Naive thymus-derived CD4-positive, alpha-beta T cell (primary cell): ENCODE data around the gene FNIP2. TPM values are rescaled to one million over a fixed set of nuclear protein-coding genes. Genes with fewer than 3 reads are reported as not detected.

Experiments used
- ATAC-seq: fragments of 150-1000 bp; cut with Tn5 transposase; 2 replicates; pipeline ENCODE4 v1.10.0; 2021; ENCODE audit warnings: mild to moderate bottlenecking, moderate library complexity
- CTCF ChIA-PET: fragments of 350-600 bp; sonication (Branson Sonifier 250); formaldehyde crosslinking; loops from one replicate; lab custom pipeline; 2021; ENCODE audit warnings: antibody characterized with exemption; lab: Charles Lee
- POLR2A ChIA-PET: fragments of 350-600 bp; sonication (Branson Sonifier 250); formaldehyde crosslinking; loops from one replicate; lab custom pipeline; 2021; ENCODE audit warnings: antibody characterized with exemption, inconsistent platforms; lab: Charles Lee
- DNase-seq, 9 donors: peaks; one replicate each; pipeline versions ENCODE4 v3.0.0 to v3.0.0-alpha.2; 2020 to 2022; ENCODE audit warnings: mixed read lengths in 1 of 9
- H3K27ac ChIP-seq: one replicate; pipeline ENCODE4 v1.7.0; 2013; ENCODE audit warnings: mild to moderate bottlenecking, low read depth, low read length, moderate library complexity
- H3K27me3 ChIP-seq, 2 donors: one replicate each; pipeline ENCODE4 v1.7.0; 2013; ENCODE audit warnings: low read length in 2 of 2, mild to moderate bottlenecking in 2 of 2, moderate library complexity in 2 of 2; ENCODE audit not compliant: control insufficient read depth in 2 of 2, insufficient read depth in 2 of 2
- H3K36me3 ChIP-seq, 3 experiments: 1 replicate in 2 of 3; 2 replicates in 1 of 3; pipeline ENCODE4 v1.7.0; 2013; ENCODE audit warnings: low read length in 3 of 3, mild to moderate bottlenecking in 3 of 3, moderate library complexity in 1 of 3; ENCODE audit not compliant: insufficient read depth in 3 of 3, control insufficient read depth in 2 of 3
- H3K4me1 ChIP-seq, 2 donors: one replicate each; pipeline ENCODE4 v1.7.0; 2013; ENCODE audit warnings: low read length in 2 of 2, mild to moderate bottlenecking in 2 of 2, moderate library complexity in 1 of 2; ENCODE audit not compliant: control insufficient read depth in 2 of 2, insufficient read depth in 2 of 2
- H3K4me3 ChIP-seq: 2 replicates; pipeline ENCODE4 v1.7.0; 2013; ENCODE audit warnings: mild to moderate bottlenecking, low read length
- H3K9me3 ChIP-seq, 3 experiments: 1 replicate in 2 of 3; 2 replicates in 1 of 3; pipeline ENCODE4 v1.7.0; 2013; ENCODE audit warnings: low read length in 3 of 3; ENCODE audit not compliant: control insufficient read depth in 2 of 3
- H3K27ac Mint-ChIP-seq, 9 donors: one replicate each; pipeline ENCODE4 v1.8.0; 2020 to 2022; ENCODE audit warnings: mixed read lengths in 9 of 9, mild to moderate bottlenecking in 8 of 9, moderate library complexity in 5 of 9, inconsistent platforms in 2 of 9
- H3K27me3 Mint-ChIP-seq, 5 donors: one replicate each; pipeline ENCODE4 v1.8.0; 2021 to 2022; ENCODE audit warnings: mixed read lengths in 5 of 5, mild to moderate bottlenecking in 1 of 5
- H3K36me3 Mint-ChIP-seq, 5 donors: one replicate each; pipeline ENCODE4 v1.8.0; 2020 to 2022; ENCODE audit warnings: mixed read lengths in 5 of 5, mild to moderate bottlenecking in 3 of 5, inconsistent platforms in 1 of 5
- H3K4me1 Mint-ChIP-seq, 7 donors: one replicate each; pipeline ENCODE4 v1.8.0; 2020 to 2022; ENCODE audit warnings: mixed read lengths in 7 of 7, mild to moderate bottlenecking in 3 of 7, inconsistent platforms in 1 of 7
- H3K4me3 Mint-ChIP-seq, 10 donors: one replicate each; pipeline ENCODE4 v1.8.0; 2020 to 2022; ENCODE audit warnings: mild to moderate bottlenecking in 10 of 10, mixed read lengths in 10 of 10, moderate library complexity in 6 of 10, inconsistent platforms in 2 of 10
- H3K9me3 Mint-ChIP-seq, 11 donors: one replicate each; pipeline ENCODE4 v1.8.0; 2020 to 2022; ENCODE audit warnings: mixed read lengths in 11 of 11, mild to moderate bottlenecking in 4 of 11, inconsistent platforms in 1 of 11, moderate library complexity in 1 of 11
- intact Hi-C, 2 donors: fragments of 100-400 bp; cut with micrococcal nuclease; formaldehyde crosslinking; loops; one replicate each; pipeline ENCODE4 v1.15.1; 2023
- polyA plus RNA-seq, 2 donors: library from polyadenylated mRNA; unstranded; fragments of 300-500 nt; fragmentation: Illumina TruSeq; gene quantifications; one replicate each; pipeline ENCODE4 v1.2.3, GENCODE V29; 2021
- total RNA-seq, 6 experiments: library from RNA in 5 of 6; stranded (reverse) in 5 of 6; gene quantifications; 1 replicate in 5 of 6; 2 replicates in 1 of 6; pipeline ENCODE4 v1.2.3 and lab custom pipeline; 2021 to 2026

Gene FNIP2
- total and polyA plus RNA-seq, 7 experiments from 2014 or later: 2.3 to 19.5 (median 10.4) TPM

DNA sequence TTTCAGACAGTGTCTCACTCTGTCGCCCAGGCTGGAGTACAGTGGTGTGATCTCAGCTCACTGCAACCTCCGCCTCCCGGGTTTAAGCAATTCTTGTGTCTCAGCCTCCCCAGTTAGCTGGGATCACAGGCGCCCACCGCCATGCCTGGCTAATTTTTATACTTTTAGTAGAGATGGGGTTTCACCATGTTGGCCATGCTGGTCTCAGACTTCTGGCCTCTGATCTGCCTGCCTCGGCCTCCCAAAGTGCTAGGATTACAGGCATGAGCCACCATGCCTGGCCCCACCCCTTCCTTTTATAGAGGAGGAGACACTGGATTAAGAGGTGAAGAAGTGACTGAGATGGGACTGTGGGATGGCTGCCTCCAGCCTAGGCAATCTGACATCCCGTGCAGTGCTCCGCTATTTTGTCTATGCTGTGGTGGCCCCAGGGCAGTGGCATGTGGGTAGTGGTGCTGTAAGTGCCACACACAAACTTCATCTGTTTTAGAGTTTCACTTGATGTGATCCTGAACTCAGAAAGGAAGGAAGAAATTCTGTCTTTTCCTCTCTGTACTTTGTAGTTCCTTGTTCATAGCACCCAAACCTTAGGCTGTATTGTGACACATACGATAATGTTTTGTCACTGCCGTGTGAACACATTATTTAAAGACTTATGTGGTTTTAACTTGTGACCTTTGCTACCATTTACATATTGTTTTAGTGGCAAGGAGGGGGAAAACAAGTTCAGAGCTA is 48.9 kb downstream of the FNIP2 start:
- intact Hi-C loops: loop anchor here in 1 of 2 donors (2.0 kb wide), 1 partner anchor 35 kb away; no protein-coding TSS in a partner anchor
- Mint-ChIP-seq H3K9me3 (no peaks in the 10 kb centered on the region), H3K27ac (peak overlapping the region in 1 of 9 donors; percentile 72), H3K4me3 (no peak overlapping the region), H3K4me1 (peaks cover 21 to 57% (median 26%) of the 10 kb centered on the region in 7 donors), H3K27me3 (no peaks in the 10 kb centered on the region), H3K36me3 (peaks cover 0 to 4% (median 0%) of the 10 kb centered on the region in 5 donors)
- Histone ChIP-seq H3K27ac (no peak overlapping the region), H3K27me3 (no peaks in the 10 kb centered on the region), H3K4me3 (no peak overlapping the region), H3K9me3 (no peaks in the 10 kb centered on the region), H3K36me3 (no peaks in the 10 kb centered on the region), H3K4me1 (peaks cover 0 to 7% of the 10 kb centered on the region in 2 donors)
- ChIA-PET POLR2A (no interaction called here), CTCF (no interaction called here)
- peak; percentile 81 for ATAC-seq
- DNase-seq: no peak

DNA sequence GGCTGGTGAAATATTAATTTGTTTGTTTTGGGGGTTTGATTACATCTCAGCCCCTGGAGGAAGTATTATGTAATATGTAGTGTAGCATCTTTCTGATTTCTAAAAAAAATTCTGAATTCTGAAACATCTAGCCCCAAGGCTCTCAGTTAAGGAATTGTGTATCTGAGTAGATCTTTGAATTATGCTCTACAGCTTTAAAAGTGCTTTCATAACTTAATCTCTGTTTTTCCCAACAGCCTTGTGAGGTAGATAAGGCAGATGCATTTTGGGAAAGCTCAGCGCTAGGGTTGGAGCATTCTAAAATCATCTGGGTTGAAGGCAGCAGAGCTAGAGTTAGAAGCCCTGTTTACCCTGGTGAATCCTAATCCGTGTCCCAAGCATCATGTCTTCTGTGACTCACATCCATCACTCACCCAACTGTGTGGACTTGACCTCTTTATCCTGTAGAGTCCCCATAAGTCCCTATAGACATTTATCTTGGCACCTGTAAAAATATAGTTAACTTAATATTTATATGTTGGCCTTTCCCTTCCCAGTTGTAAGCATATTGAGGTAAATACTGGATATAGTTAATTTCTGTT is 49.8 kb downstream of the FNIP2 start:
- Histone ChIP-seq H3K27me3 (no peaks in the 10 kb centered on the region), H3K36me3 (no peaks in the 10 kb centered on the region), H3K4me1 (peaks cover 0 to 7% of the 10 kb centered on the region in 2 donors), H3K4me3 (no peak overlapping the region), H3K27ac (no peak overlapping the region), H3K9me3 (no peaks in the 10 kb centered on the region)
- POLR2A ChIA-PET: no interaction called here
- no peak for ATAC-seq
- no peak overlapping the region for H3K4me3 Mint-ChIP-seq
- intact Hi-C loops: loop anchor here in 1 of 2 donors (2.0 kb wide), 1 partner anchor 36 kb away; no protein-coding TSS in a partner anchor
- no peaks in the 10 kb centered on the region for H3K27me3 Mint-ChIP-seq
- H3K27ac Mint-ChIP-seq: no peak overlapping the region
- no peak for DNase-seq
- no peaks in the 10 kb centered on the region for H3K9me3 Mint-ChIP-seq
- CTCF ChIA-PET: no interaction called here
- H3K36me3 Mint-ChIP-seq: peaks cover 0 to 3% (median 0%) of the 10 kb centered on the region in 5 donors
- H3K4me1 Mint-ChIP-seq: peaks cover 17 to 57% (median 26%) of the 10 kb centered on the region in 7 donors

GRCh38 chr4:158819942-158820786 is 51.3 kb downstream of the FNIP2 start:
- CTCF ChIA-PET: no interaction called here
- H3K27ac ChIP-seq: no peak overlapping the region
- H3K4me1 Mint-ChIP-seq: peaks cover 18 to 63% (median 30%) of the 10 kb centered on the region in 7 donors

DNA sequence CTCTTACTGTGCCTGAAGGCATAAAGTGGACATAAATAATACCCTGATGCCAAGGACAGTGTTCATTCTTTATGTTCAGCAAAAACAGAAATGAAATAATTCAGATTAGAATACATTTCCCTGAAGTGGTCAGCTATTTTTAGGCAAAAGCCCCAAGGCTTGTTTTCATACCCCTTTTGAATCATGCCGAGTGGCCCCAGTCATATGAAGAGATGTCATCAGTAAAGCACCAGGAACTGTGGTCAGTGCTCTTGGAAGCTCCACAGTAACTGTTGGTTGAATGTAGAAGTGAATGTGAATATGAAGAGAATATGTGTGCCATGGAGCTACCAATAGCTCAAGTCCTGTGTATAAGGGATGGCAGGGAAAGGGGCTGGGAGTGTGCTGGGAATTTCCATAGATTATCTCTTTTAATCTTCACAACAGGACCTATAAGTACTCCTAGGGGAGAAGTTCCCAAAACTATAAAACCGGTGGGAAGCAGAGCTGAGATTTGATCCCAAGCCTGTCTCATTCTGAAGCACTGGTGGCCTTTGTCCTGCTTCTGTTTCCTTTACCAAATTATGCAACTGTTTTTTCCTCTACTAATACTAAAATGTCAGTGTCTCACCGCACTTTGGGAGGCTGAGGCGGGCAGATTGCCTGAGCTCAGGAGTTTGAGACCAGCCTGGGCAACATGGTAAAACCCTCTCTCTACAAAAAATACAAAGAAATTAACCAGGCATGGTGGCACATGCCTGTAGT is 52.6 kb downstream of the FNIP2 start:
- DNase-seq: no peak
- peak overlapping the region in 2 of 9 donors; percentile 43 to 67 for H3K27ac Mint-ChIP-seq
- CTCF ChIA-PET: interaction anchor here (0.7 kb wide), 1 partner anchor 60 kb away, joined by 3 read pairs; no protein-coding TSS in a partner anchor

More at GRCh38 chr4:158819942-158820786, 51.3 kb downstream of the FNIP2 start:
- Mint-ChIP-seq H3K9me3 (no peaks in the 10 kb centered on the region), H3K4me3 (peak overlapping the region in 1 of 10 donors; percentile 2), H3K27ac (peak overlapping the region in 2 of 9 donors; percentile 2 to 34), H3K36me3 (peaks cover 0 to 5% (median 0%) of the 10 kb centered on the region in 5 donors), H3K27me3 (no peaks in the 10 kb centered on the region)
- intact Hi-C loops: loop anchor here in 1 of 2 donors (2.0 kb wide), 1 partner anchor 37 kb away; no protein-coding TSS in a partner anchor
- POLR2A ChIA-PET: no interaction called here
- no peak for ATAC-seq
- DNase-seq: no peak
- Histone ChIP-seq H3K9me3 (no peaks in the 10 kb centered on the region), H3K4me1 (peaks cover 0 to 7% of the 10 kb centered on the region in 2 donors), H3K27me3 (no peaks in the 10 kb centered on the region), H3K4me3 (no peak overlapping the region), H3K36me3 (no peaks in the 10 kb centered on the region)

DNA sequence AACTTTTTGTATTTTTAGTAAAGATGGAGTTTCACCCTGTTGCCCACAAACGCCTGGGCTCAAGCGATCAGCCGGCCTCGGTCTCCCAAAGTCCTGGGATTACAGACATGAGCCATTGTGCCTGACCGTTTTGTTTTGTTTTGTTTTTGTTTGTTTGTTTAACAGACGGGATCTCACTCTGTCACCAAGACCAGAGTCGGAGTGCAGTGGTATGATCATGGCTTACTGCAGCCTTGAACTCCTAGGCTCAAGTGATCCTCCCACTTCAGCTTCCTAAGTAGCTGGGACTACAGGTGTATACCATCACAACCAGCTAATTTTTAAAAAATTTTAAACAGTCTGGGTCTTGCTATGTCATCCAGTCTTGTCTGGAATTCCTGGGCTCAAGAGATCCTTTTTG is 53.5 kb downstream of the FNIP2 start:
- POLR2A ChIA-PET: interaction anchor here (0.6 kb wide), 1 partner anchor 61 kb away, joined by 3 read pairs; no protein-coding TSS in a partner anchor
- no peaks in the 10 kb centered on the region for H3K27me3 Mint-ChIP-seq
- H3K27ac Mint-ChIP-seq: no peak overlapping the region

More for the DNA sequence above, 52.6 kb downstream of the FNIP2 start:
- Mint-ChIP-seq H3K36me3 (peaks cover 0 to 5% (median 0%) of the 10 kb centered on the region in 5 donors), H3K4me1 (peaks cover 30 to 76% (median 42%) of the 10 kb centered on the region in 7 donors), H3K9me3 (no peaks in the 10 kb centered on the region), H3K4me3 (peak overlapping the region in 1 of 10 donors; percentile 39), H3K27me3 (no peaks in the 10 kb centered on the region)
- Histone ChIP-seq H3K27ac (no peak overlapping the region), H3K4me1 (peaks cover 0 to 16% of the 10 kb centered on the region in 2 donors), H3K36me3 (no peaks in the 10 kb centered on the region), H3K27me3 (no peaks in the 10 kb centered on the region), H3K9me3 (no peaks in the 10 kb centered on the region), H3K4me3 (no peak overlapping the region)
- ATAC-seq: no peak
- POLR2A ChIA-PET: no interaction called here
- intact Hi-C loops: no loop called here

More for the DNA sequence above, 53.5 kb downstream of the FNIP2 start:
- no peak for ATAC-seq
- intact Hi-C loops: no loop called here
- DNase-seq: no peak
- no peak overlapping the region for H3K27ac ChIP-seq
- H3K4me1 ChIP-seq: peaks cover 0 to 23% of the 10 kb centered on the region in 2 donors
- H3K36me3 ChIP-seq: no peaks in the 10 kb centered on the region
- H3K4me3 ChIP-seq: no peak overlapping the region
- H3K4me3 Mint-ChIP-seq: no peak overlapping the region
- H3K36me3 Mint-ChIP-seq: peaks cover 0 to 11% (median 0%) of the 10 kb centered on the region in 5 donors
- CTCF ChIA-PET: no interaction called here
- H3K9me3 ChIP-seq: no peaks in the 10 kb centered on the region
- no peaks in the 10 kb centered on the region for H3K9me3 Mint-ChIP-seq
- H3K4me1 Mint-ChIP-seq: peaks cover 32 to 79% (median 47%) of the 10 kb centered on the region in 7 donors
- no peaks in the 10 kb centered on the region for H3K27me3 ChIP-seq
